Measurements from ENCODE around the gene SCCPDH.

SCCPDH gene

GRCh38 chr1:246724016-246724730 lies at the start of gene SCCPDH:
SCCPDH (plus strand) TSS chr1:246724409; CDS start chr1:246724423, 14 bp downstream.
- Histone ChIP-seq H3K9me3 (ENCODE audit: control insufficient read depth in 2 of 2, low read length in 2 of 2) (no peaks in the 10 kb centered on the region), H3K4me3 (ENCODE audit: low read length in 2 of 2) (peak within 1 kb of the TSS; percentile 76 to 85), H3K9ac (ENCODE audit: low read depth in 1 of 2, low read length in 2 of 2) (peak within 1 kb of the TSS; percentile 56 to 84), H3K27me3 (ENCODE audit: control insufficient read depth in 2 of 2, insufficient read depth in 2 of 2, low read length in 2 of 2) (no peaks in the 10 kb centered on the region), H3K27ac (ENCODE audit: low read depth in 2 of 2, low read length in 2 of 2) (peak within 1 kb of the TSS; percentile 78 to 83), H3K36me3 (ENCODE audit: control insufficient read depth in 2 of 2, insufficient read depth in 2 of 2, low read length in 2 of 2) (peaks cover 3 to 5% of the 10 kb centered on the region in 2 donors), H3K4me1 (ENCODE audit: control insufficient read depth in 2 of 2, insufficient read depth in 2 of 2, low read length in 2 of 2) (peaks cover 0 to 9% of the 10 kb centered on the region in 2 donors)

- H3K4me3 ChIP-seq (ENCODE audit: low read length in 2 of 2) = peak overlapping the region in 1 of 2 donors; percentile 39
- peaks cover 7 to 27% of the 10 kb centered on the region in 2 donors for H3K4me1 ChIP-seq (ENCODE audit: control insufficient read depth in 2 of 2, insufficient read depth in 2 of 2, low read length in 2 of 2)
- H3K9me3 ChIP-seq (ENCODE audit: control insufficient read depth in 2 of 2, low read length in 2 of 2) = no peaks in the 10 kb centered on the region
- no peaks in the 10 kb centered on the region for H3K27me3 ChIP-seq (ENCODE audit: control insufficient read depth in 2 of 2, insufficient read depth in 2 of 2, low read length in 2 of 2)
- H3K9ac ChIP-seq (ENCODE audit: low read depth in 1 of 2, low read length in 2 of 2) = peak overlapping the region in 1 of 2 donors; percentile 36
- H3K36me3 ChIP-seq (ENCODE audit: control insufficient read depth in 2 of 2, insufficient read depth in 2 of 2, low read length in 2 of 2) = no peaks in the 10 kb centered on the region
- H3K27ac ChIP-seq (ENCODE audit: low read depth in 2 of 2, low read length in 2 of 2) = peak overlapping the region; percentile 75 to 78
Measured at GRCh38 chr1:246677842-246678241, 46.4 kb upstream of the SCCPDH start.

GRCh38 chr1:246678816-246679793 lies 45.1 kb upstream of the SCCPDH start:
- H3K36me3 ChIP-seq (ENCODE audit: control insufficient read depth in 2 of 2, insufficient read depth in 2 of 2, low read length in 2 of 2) = no peaks in the 10 kb centered on the region
- peaks cover 7 to 27% of the 10 kb centered on the region in 2 donors for H3K4me1 ChIP-seq (ENCODE audit: control insufficient read depth in 2 of 2, insufficient read depth in 2 of 2, low read length in 2 of 2)
- no peaks in the 10 kb centered on the region for H3K27me3 ChIP-seq (ENCODE audit: control insufficient read depth in 2 of 2, insufficient read depth in 2 of 2, low read length in 2 of 2)
- H3K9me3 ChIP-seq (ENCODE audit: control insufficient read depth in 2 of 2, low read length in 2 of 2) = no peaks in the 10 kb centered on the region
- H3K9ac ChIP-seq (ENCODE audit: low read depth in 1 of 2, low read length in 2 of 2) = no peak overlapping the region
- H3K4me3 ChIP-seq (ENCODE audit: low read length in 2 of 2) = no peak overlapping the region
- H3K27ac ChIP-seq (ENCODE audit: low read depth in 2 of 2, low read length in 2 of 2) = peak overlapping the region in 1 of 2 donors; percentile 52

GRCh38 chr1:246679794-246680177 lies 44.4 kb upstream of the SCCPDH start:
- peaks cover 7 to 27% of the 10 kb centered on the region in 2 donors for H3K4me1 ChIP-seq (ENCODE audit: control insufficient read depth in 2 of 2, insufficient read depth in 2 of 2, low read length in 2 of 2)
- peak overlapping the region in 1 of 2 donors; percentile 35 for H3K27ac ChIP-seq (ENCODE audit: low read depth in 2 of 2, low read length in 2 of 2)
- H3K27me3 ChIP-seq (ENCODE audit: control insufficient read depth in 2 of 2, insufficient read depth in 2 of 2, low read length in 2 of 2) = no peaks in the 10 kb centered on the region
- no peak overlapping the region for H3K4me3 ChIP-seq (ENCODE audit: low read length in 2 of 2)
- no peak overlapping the region for H3K9ac ChIP-seq (ENCODE audit: low read depth in 1 of 2, low read length in 2 of 2)
- H3K36me3 ChIP-seq (ENCODE audit: control insufficient read depth in 2 of 2, insufficient read depth in 2 of 2, low read length in 2 of 2) = no peaks in the 10 kb centered on the region
- no peaks in the 10 kb centered on the region for H3K9me3 ChIP-seq (ENCODE audit: control insufficient read depth in 2 of 2, low read length in 2 of 2)

- no peak overlapping the region for H3K4me3 ChIP-seq (ENCODE audit: low read length in 2 of 2)
- peak overlapping the region; percentile 46 to 54 for H3K27ac ChIP-seq (ENCODE audit: low read depth in 2 of 2, low read length in 2 of 2)
Measured at GRCh38 chr1:246680190-246680589, 44.0 kb upstream of the SCCPDH start.

GRCh38 chr1:246680696-246681130 lies 43.5 kb upstream of the SCCPDH start:
- H3K4me1 ChIP-seq (ENCODE audit: control insufficient read depth in 2 of 2, insufficient read depth in 2 of 2, low read length in 2 of 2) = peaks cover 7 to 27% of the 10 kb centered on the region in 2 donors
- no peaks in the 10 kb centered on the region for H3K27me3 ChIP-seq (ENCODE audit: control insufficient read depth in 2 of 2, insufficient read depth in 2 of 2, low read length in 2 of 2)
- H3K36me3 ChIP-seq (ENCODE audit: control insufficient read depth in 2 of 2, insufficient read depth in 2 of 2, low read length in 2 of 2) = no peaks in the 10 kb centered on the region
- no peak overlapping the region for H3K9ac ChIP-seq (ENCODE audit: low read depth in 1 of 2, low read length in 2 of 2)
- H3K9me3 ChIP-seq (ENCODE audit: control insufficient read depth in 2 of 2, low read length in 2 of 2) = no peaks in the 10 kb centered on the region
- H3K27ac ChIP-seq (ENCODE audit: low read depth in 2 of 2, low read length in 2 of 2) = peak overlapping the region; percentile 46 to 54
- H3K4me3 ChIP-seq (ENCODE audit: low read length in 2 of 2) = no peak overlapping the region

More at GRCh38 chr1:246680190-246680589, 44.0 kb upstream of the SCCPDH start:
- Histone ChIP-seq H3K9ac (ENCODE audit: low read depth in 1 of 2, low read length in 2 of 2) (no peak overlapping the region), H3K9me3 (ENCODE audit: control insufficient read depth in 2 of 2, low read length in 2 of 2) (no peaks in the 10 kb centered on the region), H3K36me3 (ENCODE audit: control insufficient read depth in 2 of 2, insufficient read depth in 2 of 2, low read length in 2 of 2) (no peaks in the 10 kb centered on the region), H3K27me3 (ENCODE audit: control insufficient read depth in 2 of 2, insufficient read depth in 2 of 2, low read length in 2 of 2) (no peaks in the 10 kb centered on the region), H3K4me1 (ENCODE audit: control insufficient read depth in 2 of 2, insufficient read depth in 2 of 2, low read length in 2 of 2) (peaks cover 7 to 27% of the 10 kb centered on the region in 2 donors)

- Histone ChIP-seq H3K4me1 (ENCODE audit: control insufficient read depth in 2 of 2, insufficient read depth in 2 of 2, low read length in 2 of 2) (peaks cover 7 to 22% of the 10 kb centered on the region in 2 donors), H3K4me3 (ENCODE audit: low read length in 2 of 2) (no peak overlapping the region), H3K36me3 (ENCODE audit: control insufficient read depth in 2 of 2, insufficient read depth in 2 of 2, low read length in 2 of 2) (no peaks in the 10 kb centered on the region), H3K27ac (ENCODE audit: low read depth in 2 of 2, low read length in 2 of 2) (peak overlapping the region; percentile 43 to 49), H3K27me3 (ENCODE audit: control insufficient read depth in 2 of 2, insufficient read depth in 2 of 2, low read length in 2 of 2) (no peaks in the 10 kb centered on the region), H3K9me3 (ENCODE audit: control insufficient read depth in 2 of 2, low read length in 2 of 2) (no peaks in the 10 kb centered on the region), H3K9ac (ENCODE audit: low read depth in 1 of 2, low read length in 2 of 2) (no peak overlapping the region)
Measured at GRCh38 chr1:246681900-246682895, 42.0 kb upstream of the SCCPDH start.

GRCh38 chr1:246683521-246683920 lies 40.7 kb upstream of the SCCPDH start:
- Histone ChIP-seq H3K4me1 (ENCODE audit: control insufficient read depth in 2 of 2, insufficient read depth in 2 of 2, low read length in 2 of 2) (peaks cover 7 to 18% of the 10 kb centered on the region in 2 donors), H3K36me3 (ENCODE audit: control insufficient read depth in 2 of 2, insufficient read depth in 2 of 2, low read length in 2 of 2) (no peaks in the 10 kb centered on the region), H3K27ac (ENCODE audit: low read depth in 2 of 2, low read length in 2 of 2) (no peak overlapping the region), H3K9ac (ENCODE audit: low read depth in 1 of 2, low read length in 2 of 2) (no peak overlapping the region), H3K9me3 (ENCODE audit: control insufficient read depth in 2 of 2, low read length in 2 of 2) (no peaks in the 10 kb centered on the region), H3K27me3 (ENCODE audit: control insufficient read depth in 2 of 2, insufficient read depth in 2 of 2, low read length in 2 of 2) (no peaks in the 10 kb centered on the region), H3K4me3 (ENCODE audit: low read length in 2 of 2) (no peak overlapping the region)

- no peak overlapping the region for H3K27ac ChIP-seq (ENCODE audit: low read depth in 2 of 2, low read length in 2 of 2)
- no peak overlapping the region for H3K9ac ChIP-seq (ENCODE audit: low read depth in 1 of 2, low read length in 2 of 2)
- no peaks in the 10 kb centered on the region for H3K27me3 ChIP-seq (ENCODE audit: control insufficient read depth in 2 of 2, insufficient read depth in 2 of 2, low read length in 2 of 2)
- H3K36me3 ChIP-seq (ENCODE audit: control insufficient read depth in 2 of 2, insufficient read depth in 2 of 2, low read length in 2 of 2) = no peaks in the 10 kb centered on the region
- no peak overlapping the region for H3K4me3 ChIP-seq (ENCODE audit: low read length in 2 of 2)
- H3K9me3 ChIP-seq (ENCODE audit: control insufficient read depth in 2 of 2, low read length in 2 of 2) = no peaks in the 10 kb centered on the region
- H3K4me1 ChIP-seq (ENCODE audit: control insufficient read depth in 2 of 2, insufficient read depth in 2 of 2, low read length in 2 of 2) = peaks cover 0 to 12% of the 10 kb centered on the region in 2 donors
Measured at GRCh38 chr1:246687002-246687401, 37.2 kb upstream of the SCCPDH start.
